HG02759 (cell line): ENCODE measurements around the gene BTNL9.
"Not testable (repeated sequence)": the region's sequence is repeated elsewhere in the genome, so short reads cannot be mapped to it uniquely, and the experiment has no call there.

Experiments
- ATAC-seq: cut with Tn5 transposase; IDR thresholded peaks from one replicate; pipeline ENCODE4 v1.9.1; 2021; ENCODE audit warnings: mild to moderate bottlenecking, moderate library complexity; ENCODE audit not compliant: unreplicated experiment

The BTNL9 gene

GRCh38 chr5:181059297-181060230 is 19.5 kb downstream of the BTNL9 start:
- no peak for ATAC-seq

GRCh38 chr5:181060231-181060590 is 20.1 kb downstream of the BTNL9 start:
- no peak for ATAC-seq

GRCh38 chr5:181060924-181061323 is 20.9 kb downstream of the BTNL9 start:
- no peak for ATAC-seq

GRCh38 chr5:181061645-181062044 is 21.6 kb downstream of the BTNL9 start:
- ATAC-seq, result no peak

- ATAC-seq, result no peak
Observed at GRCh38 chr5:181062631-181063030, 22.6 kb downstream of the BTNL9 start.

GRCh38 chr5:181063514-181063913 is 23.4 kb downstream of the BTNL9 start:
- ATAC-seq, result no peak

- no peak for ATAC-seq
Observed at GRCh38 chr5:181064987-181065386, 24.9 kb downstream of the BTNL9 start.

- no peak for ATAC-seq
Observed at GRCh38 chr5:181069767-181070491, 29.9 kb downstream of the BTNL9 start.

GRCh38 chr5:181070523-181070922 is 30.5 kb downstream of the BTNL9 start:
- no peak for ATAC-seq

- no peak for ATAC-seq
Observed at GRCh38 chr5:181071257-181071656, 31.2 kb downstream of the BTNL9 start.

GRCh38 chr5:181076920-181077319 is 36.9 kb downstream of the BTNL9 start:
- no peak for ATAC-seq

GRCh38 chr5:181081989-181082388 is 41.9 kb downstream of the BTNL9 start:
- ATAC-seq, result no peak

GRCh38 chr5:181084621-181085195 is 44.6 kb downstream of the BTNL9 start:
- ATAC-seq, result no peak

GRCh38 chr5:181086026-181086883 is 46.2 kb downstream of the BTNL9 start:
- no peak for ATAC-seq

GRCh38 chr5:181086884-181087205 is 46.8 kb downstream of the BTNL9 start:
- no peak for ATAC-seq

GRCh38 chr5:181087309-181087708 is 47.2 kb downstream of the BTNL9 start:
- ATAC-seq, result no peak

GRCh38 chr5:181088289-181088688 is 48.2 kb downstream of the BTNL9 start:
- ATAC-seq, result no peak

GRCh38 chr5:181092428-181092827 is 52.4 kb downstream of the BTNL9 start:
- no peak for ATAC-seq

- ATAC-seq, result not testable (repeated sequence)
Observed at GRCh38 chr5:181095162-181095561, 55.1 kb downstream of the BTNL9 start.

- not testable (repeated sequence) for ATAC-seq
Observed at GRCh38 chr5:181096721-181097382, 56.8 kb downstream of the BTNL9 start.
